ENCODE measurements around the gene NHSL1.
"Not testable (repeated sequence)": the region's sequence is repeated elsewhere in the genome, so short reads cannot be mapped to it uniquely, and the experiment has no call there.

The NHSL1 gene

DNA sequence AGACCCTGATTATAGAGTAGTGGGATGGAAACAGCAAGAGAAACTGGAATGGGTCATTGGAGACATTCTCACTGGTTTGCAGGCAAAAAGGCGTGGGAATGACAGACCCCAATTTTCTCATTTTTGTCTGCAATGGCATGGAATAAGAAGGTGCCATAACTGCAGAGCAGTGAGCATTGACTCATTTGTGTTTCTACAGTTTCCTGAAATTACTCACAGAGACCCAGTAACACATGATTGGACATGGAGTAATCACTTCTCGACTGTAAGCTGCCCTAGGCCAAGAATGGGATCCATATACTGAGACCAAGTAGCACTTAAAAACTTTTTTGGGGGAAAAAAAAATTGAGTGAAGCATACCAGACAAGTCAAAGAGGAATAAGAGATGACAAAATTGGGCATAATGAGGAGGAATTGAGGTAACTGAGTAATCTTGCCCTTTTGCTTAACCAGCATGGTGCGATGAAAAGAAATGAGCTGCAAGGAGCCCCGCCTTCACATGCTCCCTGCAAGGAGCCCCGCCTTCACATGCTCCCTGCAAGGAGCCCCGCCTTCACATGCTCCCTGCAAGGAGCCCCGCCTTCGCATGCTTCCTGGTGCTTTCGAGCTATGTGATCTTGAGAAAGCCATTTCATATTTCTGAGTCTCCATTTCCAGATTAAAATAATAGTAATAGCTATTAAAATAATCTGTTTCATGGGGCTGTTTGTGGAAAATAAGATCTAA lies 44.1 kb downstream of the NHSL1 start:
- DNase-seq = peak in 1 of 2 experiments; percentile 41

DNA sequence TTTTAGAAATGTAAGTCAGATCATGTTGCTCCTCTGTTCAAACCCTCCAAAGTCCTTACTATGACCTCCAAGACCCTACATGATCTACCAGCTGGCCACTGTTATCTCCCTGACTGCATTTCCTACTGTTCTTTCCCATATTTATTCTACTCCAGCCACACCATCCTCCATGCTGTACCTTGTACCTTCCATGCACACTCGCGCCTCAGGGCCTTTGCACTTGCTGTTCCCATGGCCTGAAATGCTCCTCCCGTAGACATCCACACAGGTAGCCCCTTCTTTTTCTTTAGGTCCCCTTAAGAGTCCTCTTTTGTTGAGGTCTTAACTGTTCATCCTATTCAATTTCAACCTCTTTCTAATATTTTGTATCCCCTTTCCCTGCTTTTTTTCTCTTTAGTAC lies 48.3 kb downstream of the NHSL1 start:
- DNase-seq = no peak

DNA sequence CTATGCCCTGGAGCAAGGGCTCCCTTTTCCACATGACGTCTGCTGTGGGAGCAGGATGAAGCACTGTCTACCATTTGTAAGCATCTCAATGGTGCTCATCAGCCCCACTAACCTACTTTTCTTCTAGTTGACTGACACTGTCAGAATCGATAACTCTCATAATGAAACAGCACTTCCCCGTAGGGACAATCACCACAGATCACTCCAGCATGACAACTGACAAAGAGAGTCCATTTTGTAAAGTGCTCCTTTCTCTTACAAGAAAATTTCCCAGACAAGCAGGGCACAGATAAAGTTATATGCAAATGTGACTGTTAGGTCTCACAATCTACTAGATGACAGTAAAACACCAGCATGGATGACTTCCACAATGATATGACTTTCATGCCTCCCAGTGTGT lies 48.8 kb downstream of the NHSL1 start:
- no peak for DNase-seq

DNA sequence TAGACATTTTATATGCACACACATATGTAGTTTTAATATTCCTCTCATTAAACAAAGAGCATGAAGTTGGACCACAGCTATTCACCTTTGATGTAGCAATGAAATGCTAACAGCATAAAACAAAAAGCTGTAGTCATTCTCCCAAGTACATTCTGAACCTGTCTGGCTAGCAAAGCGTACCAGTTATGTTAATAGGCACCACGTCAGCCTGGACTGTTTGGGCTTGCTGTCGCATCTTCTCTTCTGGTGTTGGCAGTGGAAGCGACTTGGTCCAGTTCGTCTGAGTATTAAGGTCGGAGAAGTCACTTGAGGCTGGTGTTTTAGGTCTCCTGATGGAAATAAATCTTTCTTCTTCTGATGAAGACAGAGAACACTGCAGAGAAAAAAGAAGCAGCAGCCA lies 52.5 kb downstream of the NHSL1 start:
- DNase-seq = no peak

DNA sequence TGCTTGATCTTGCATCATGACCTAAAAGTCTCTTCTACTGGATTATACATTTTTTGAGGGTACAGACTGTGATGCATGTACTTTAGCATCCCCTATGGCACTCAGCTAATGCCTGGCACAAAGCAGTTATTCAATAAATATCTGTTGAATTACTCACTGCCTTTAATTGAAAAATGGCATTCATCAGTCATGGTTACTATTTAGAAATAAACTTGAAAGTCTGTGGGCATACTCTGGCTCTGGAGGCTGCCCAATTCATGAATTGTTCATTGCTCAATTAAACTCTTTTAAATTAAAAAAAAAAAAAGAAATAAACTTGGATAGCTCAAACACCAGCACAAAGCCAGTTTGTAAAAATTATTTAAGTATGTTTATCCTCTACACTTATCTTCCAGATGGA lies 55.3 kb downstream of the NHSL1 start:
- no peak for DNase-seq

DNA sequence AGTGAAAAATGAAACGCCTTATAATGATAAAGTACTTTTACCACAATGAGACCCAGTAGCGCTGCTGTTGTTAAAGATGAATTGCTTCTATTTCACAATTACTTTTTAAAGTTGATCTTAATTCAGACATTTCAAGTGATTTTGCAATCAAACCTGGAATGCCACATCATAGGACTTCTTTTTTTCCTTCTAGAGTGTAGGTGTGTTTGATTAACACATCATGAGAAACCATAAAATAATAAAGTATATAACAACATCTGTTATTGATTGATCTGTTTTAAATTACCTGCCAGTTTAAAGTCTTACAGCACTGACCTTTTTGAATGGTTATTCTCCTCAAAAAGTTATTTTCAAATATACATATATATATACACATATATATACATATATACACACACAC lies 56.6 kb downstream of the NHSL1 start:
- no peak for DNase-seq

DNA sequence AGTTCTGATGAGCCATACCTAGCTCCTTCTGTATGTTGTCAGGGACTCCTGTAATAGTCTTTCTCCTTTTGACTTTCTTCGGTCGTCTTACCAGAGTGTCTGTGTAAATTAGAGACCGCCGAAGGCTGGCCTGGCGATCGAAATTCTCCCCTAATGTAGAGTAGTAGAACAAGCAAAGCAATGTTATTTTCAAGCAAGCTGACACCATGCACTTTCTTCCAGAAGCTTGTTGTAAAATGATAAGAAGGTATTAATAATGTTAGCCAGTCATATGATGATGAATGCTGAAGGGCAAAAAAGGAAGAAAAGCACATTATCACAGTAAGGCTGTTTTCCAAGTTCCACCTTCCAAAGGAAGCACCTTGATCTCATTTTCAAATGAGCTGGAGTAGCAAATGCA lies 57.3 kb downstream of the NHSL1 start:
- no peak for DNase-seq

DNA sequence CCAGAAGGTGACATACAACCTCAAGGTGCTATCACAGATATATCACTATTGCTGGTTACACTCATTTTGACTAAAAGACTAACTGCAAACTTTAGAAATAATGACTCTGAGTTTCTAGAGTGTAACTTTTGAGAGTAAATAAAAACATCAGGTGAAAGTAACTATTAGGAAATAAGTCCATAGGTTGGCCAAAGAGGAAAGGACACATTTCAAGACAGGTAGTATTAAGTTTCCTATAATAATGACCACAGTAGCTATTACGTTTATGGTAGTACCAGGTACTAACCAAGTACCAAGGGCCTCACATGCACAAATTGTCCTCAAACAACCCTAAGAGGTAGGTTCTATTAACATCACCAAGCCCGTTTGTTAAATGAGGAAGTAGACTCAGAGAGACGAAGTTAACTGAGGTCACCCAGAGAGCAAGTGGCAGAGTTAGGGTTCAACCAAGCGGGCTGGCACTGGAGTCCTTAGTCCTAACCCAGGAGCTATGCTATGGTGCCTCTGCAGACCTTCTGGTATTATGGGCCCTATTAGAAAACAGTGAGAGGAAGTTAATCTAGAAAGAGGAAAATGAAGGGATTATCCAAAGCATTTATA lies 58.4 kb downstream of the NHSL1 start:
- DNase-seq = no peak

DNA sequence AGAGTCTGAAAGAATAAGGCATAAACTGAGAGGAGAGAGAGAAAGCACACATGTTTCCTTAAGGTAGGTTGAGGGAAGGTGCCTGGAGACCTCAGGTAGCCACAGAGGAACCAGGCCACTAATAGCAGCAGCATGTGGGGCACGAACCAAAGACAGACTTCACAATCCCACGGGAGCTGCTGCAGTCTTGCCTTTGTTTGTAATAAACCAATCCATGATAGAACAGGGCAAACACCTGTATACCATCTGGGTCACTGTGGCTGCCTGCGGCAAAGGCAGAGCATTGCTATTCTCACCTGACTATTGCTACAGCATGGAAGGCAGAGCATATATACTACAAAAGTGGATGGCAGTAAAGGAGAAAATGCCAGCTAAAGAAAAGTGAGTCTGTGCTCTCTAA lies 59.0 kb downstream of the NHSL1 start:
- DNase-seq = no peak

DNA sequence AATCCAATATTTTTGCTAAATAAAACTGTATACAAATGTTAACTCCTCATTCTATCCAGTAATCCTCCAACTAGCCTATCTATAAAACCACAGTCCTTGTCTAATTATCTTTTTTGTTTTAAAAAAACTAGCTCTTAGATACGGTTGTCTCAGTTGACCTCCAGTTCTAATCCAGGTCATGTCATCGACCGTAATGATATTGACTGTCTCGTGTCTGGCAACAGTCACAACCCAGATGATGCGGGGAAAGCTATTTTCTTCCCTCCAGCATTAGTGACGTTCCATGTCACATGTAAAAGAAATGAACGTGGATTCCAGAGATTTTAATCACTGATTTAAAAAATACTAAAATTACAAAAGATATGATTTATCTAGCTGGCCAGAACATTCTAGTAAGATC lies 59.7 kb downstream of the NHSL1 start:
- DNase-seq = no peak

DNA sequence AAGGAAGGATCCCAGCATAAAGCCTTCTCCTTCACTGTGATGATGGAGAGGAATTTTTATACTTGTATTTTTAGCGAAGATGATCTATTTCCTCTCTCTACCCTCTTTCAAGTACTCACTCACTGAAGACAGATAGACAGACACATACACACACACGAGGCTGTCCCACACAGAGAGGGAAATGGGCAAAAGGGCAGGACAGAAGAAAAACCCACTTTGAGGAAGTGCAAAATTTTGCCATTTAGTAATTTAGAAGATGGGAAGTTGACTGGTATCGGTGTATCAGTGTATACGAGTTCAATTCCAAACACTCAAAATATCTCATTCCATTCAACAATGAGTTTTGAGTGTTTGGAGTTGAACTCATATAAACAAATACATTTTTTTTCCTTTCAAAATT lies 64.4 kb downstream of the NHSL1 start:
- no peak for DNase-seq

DNA sequence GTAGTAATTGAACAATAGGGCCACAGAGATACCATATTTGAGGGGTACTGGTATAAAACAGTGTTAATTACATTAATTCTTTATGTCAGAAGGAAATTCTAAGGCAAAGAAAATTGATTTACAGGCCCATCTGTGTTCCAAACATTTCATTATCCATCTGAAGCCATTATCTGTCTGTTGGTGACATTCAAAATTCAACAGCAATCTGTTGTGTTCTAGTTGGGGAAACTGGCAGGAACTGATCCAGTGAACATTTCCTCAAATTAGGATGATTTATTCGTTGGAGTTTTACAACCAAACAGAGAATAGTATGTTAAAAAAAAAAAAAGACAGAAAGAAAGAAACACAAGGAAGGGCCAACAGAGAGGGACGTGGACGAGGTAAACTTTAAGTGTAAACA lies 65.2 kb downstream of the NHSL1 start:
- DNase-seq = no peak

DNA sequence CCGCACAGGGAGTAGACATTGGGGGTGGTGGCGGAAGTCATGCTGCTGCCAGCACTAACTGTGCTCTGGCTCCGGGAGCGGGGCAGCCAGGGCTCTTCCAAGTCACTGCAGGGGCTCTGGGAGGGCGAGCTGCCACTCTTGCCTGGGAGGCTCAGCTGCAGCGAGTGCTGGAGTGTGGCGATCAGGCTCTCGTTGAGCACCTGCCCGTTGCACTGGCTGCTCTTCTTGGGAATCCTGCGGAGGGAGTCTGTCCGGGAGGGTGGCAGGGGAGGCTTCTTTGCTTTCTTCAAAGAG lies 67.3 kb downstream of the NHSL1 start:
- no peak for DNase-seq

DNA sequence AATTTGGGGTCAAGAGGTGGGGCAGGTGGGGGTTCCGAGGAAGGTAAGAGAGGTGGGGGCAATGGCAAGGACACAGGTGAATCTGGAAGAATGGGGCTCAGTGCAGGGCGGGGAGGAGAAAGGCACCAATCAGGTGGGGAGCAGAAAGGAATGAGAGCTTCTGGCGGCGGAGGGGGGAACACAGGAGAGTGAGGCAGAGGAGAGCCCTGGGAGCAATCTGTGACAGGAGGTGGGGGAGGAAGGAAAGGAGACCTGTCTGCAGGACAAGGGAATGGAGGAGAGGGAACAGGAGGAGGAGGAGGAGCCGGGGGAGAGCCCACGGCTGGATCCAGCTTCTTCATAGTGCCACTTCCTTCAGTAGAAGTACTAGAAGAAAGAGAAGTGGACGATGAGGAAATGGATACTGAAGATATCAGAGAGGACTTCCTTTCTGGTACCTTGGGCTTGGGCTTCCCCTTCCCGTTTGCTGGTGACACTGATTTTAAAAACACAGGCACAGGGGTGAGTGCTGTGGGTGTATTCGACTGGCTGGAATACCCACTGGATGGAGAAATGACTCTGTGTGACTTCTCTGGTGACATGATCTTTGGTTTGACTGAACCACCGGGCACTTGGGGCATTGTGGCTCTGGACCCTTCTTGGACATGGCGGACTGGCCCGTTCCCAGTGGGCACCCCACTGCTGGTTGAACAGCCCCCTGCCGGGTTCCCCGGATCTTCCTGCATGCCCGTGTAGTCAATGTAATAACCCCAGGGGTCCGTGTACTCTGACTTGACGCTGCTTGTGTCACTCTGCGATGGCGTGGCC lies 67.8 kb downstream of the NHSL1 start:
- no peak for DNase-seq

DNA sequence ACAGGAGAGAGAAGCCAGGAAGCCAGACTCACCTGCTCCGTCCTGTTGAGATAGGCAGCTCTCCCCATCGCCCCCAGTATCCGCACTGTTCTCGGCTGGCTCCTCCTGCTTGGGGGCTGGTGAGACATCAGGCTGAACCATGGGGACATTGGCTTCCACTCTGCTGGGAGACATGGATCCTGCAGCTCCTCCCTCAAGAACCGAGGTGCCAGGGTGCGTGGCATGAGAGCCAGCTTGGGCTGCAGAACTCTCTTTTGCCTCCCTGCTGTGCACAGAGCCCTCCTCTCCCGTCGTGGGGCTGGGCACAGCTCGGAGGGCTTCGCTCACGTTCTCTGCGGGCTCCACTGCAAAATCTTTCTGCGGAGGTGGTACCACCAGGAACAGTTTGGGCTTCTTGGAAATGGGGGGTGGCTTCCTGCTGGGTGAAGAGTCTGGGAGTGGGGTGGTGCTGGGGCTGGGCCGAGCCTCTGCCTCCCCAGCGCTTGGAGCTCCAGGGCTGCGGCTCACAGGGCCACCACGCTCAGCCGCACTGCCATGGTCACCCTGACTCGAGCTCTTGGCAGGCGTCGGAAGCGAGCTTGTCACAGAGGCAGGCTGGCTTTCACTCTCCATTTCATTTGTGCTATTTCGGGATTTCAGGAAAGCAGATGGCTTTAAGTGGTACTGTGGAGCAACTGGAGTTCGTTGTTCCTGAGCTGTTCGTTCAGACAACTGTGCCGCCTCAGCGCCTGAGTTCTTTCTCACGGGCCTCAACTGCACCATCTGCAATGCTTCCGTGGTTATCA lies 68.7 kb downstream of the NHSL1 start:
- no peak for DNase-seq

DNA sequence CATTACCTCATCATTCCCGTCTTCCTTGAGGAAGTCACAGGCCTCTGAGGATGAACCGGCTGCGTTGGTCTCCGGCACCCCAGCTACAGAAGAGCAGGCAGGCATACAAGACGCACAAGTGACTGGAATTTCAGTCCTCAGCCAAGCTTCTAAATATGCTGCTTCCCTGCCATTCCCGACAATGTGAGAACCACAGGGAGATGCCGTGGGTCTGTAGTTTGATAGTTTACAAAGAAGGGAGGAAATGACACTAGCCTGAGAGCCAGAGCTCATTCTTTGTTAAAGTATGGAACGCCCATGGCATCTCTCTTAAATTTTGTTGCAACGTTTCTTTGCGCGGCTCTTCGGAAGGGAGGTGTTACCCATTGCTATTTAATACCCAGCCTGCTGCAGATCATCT lies 69.5 kb downstream of the NHSL1 start:
- DNase-seq = no peak

DNA sequence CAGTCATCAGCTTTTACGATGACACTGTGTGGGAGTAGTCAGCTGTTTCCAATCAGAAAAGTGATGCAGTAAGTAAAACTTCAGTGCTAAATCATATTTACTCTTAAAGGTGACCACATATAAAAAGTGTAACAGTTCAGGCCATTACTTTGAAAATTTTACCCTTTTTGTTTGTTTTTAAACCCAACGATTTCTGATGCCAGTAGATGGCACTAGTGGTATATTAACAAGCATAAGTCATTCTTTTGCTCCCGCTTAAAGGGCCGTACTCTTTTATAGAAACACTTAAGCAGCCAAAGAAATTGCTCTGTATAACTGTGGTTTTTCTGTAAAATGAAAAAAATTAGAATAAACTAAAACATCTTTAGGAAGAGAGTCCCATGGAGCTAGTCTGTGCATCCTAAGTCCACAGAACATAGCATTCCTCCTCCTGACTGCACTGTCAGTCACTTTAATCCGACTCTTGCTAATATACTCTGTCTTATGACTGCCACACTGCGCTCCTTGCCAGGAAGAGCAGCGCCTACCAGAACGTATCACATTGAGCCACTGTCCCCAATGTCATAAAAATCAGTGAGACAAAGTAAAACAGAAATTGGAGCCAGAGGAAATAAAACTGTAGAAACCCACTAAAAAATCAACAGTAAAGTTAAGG lies 70.2 kb downstream of the NHSL1 start:
- no peak for DNase-seq

DNA sequence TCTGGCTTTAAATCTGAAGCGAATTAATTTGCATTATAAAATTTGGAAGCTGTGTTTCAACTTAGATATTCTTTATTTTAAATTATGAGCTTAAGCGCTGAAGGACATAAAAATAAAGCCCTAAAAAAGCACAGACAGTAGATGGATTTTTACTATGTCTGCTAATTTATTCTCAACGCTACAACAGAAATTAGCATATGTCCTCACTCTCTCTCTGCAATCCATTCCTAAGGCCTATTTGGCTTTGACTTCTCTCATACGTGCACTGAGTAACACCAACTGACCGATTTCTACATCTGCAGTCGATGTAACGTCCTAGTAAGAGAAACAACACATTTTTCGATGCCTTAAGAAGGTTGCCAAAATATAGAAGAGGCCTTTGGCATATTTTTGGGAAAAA lies 71.6 kb downstream of the NHSL1 start:
- DNase-seq = no peak

DNA sequence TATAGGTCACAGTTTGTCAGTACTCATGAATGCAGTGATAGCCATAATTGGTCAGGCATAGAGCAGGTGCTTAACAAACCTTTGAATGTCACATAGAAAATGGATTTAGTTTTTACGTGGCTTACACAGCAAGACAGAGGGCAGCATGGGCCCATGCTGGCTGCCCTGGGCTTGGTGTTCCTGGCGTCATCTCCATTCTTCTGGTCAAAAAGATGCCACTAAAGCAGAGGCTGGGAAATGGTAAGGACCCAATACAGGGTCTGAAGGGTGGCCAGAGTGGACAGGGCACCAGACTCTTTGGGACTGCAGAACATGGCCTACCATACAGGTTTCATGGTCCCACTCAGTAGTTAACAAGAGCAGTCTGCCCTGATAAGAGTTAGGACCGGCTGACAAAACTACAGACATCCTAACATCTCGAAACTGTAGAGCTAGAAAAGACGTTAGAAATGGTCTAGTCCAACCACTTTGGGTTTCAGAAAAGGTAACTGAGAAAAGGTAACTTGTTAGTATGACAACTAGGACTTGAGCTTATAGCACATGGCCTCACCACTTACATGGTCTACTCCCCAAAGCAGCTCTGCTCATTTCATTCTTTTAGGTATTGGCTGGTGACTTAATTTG lies 72.7 kb downstream of the NHSL1 start:
- DNase-seq = no peak

DNA sequence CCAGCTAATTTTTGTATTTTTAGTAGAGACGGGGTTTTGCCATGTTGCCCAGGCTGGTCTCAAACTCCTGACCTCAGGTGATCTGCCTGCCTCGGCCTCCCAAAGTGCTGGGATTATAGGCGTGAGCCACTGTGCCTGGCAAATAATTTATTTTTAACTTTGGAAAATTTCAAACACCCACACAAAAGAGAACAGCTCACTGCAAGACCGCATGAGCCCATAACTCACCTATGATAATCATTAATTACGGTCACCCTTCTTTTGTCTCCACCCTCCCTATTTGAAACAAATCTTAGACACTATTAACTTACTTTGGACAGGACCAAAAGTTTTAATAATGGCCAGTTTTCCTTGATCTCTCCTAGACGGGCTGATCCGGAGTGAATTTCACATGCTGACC lies 74.0 kb downstream of the NHSL1 start:
- DNase-seq = not testable (repeated sequence)

DNA sequence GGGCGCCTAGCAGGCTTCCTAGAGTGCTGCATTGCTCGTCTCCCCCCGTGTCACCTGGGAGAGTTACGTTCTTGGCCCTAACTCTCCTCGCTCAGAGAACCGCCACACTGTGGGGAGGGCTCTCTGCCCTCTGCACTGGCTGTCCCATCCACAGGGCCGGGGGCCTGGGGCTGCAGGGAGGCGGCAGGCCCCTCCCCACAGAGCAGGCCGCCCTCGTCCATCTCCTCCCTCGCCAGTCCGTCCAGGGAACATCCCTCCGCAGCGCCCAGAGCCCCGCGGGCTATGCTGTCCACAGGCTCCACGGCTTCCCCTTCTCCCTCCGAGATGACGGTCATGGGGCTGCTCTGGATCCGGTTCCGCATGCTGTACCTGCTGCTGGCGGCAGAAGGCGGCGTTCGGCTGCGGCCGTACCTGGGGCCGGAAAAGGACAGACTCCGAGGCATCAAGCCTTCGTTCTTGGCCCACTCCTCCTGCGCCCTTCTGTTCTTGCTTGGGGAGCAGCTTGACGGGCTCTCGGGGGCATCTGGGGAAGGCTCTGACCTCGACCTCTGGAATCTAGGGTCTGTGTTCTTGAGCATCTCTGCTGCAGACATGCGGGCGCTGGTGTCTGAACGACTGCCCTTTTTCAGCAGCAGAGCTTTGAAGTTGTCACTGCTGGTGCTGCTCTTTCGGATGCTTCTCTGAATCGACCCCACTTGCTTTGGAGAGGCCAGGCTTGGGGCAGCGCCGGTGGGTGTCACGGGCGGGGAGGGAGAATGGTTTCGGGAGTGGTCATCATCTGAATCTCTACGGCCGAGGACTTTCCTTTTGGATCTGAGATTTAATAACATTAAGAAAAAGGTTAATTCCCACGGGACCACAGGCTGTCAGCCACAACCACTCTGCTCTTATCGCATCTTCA lies 75.0 kb downstream of the NHSL1 start:
- no peak for DNase-seq

DNA sequence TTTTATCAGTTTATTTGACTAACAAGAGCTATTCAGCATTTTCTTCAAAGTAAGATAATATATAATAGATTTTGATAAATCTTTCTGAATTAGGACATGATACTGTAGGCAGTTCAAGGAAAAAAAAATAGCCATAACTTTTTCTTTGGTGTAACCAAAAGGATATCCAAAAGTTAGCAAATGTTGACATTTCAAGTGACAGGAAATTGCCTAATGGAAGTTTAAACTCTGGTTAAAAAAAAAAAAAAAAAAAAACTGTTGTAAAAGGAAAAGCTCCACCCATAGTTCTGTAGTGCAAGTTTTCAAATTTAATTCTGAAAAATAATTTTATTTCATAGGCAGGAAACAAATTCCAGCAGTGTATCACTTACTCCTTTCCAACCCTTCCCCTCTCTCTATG lies 76.4 kb downstream of the NHSL1 start:
- DNase-seq = no peak

Data from activated T-cell treated with anti-CD3 and anti-CD28 coated beads, Interleukin-2, amount 50 U/mL, for 48 hours (primary cell).